GM18505 (cell line): Measurements from ENCODE around the gene BRSK2.

Experiments used
- ATAC-seq: cut with Tn5 transposase; IDR thresholded peaks from one replicate; pipeline ENCODE4 v1.9.1; 2021; ENCODE audit not compliant: unreplicated experiment
- POLR2A ChIP-seq: IDR thresholded peaks from 4 replicates; pipeline ENCODE4 v1.6.1; 2011; ENCODE audit warnings: borderline replicate concordance; ENCODE audit not compliant: insufficient read depth, insufficient read length; ENCODE audit errors: extremely low read depth

The BRSK2 gene

DNA sequence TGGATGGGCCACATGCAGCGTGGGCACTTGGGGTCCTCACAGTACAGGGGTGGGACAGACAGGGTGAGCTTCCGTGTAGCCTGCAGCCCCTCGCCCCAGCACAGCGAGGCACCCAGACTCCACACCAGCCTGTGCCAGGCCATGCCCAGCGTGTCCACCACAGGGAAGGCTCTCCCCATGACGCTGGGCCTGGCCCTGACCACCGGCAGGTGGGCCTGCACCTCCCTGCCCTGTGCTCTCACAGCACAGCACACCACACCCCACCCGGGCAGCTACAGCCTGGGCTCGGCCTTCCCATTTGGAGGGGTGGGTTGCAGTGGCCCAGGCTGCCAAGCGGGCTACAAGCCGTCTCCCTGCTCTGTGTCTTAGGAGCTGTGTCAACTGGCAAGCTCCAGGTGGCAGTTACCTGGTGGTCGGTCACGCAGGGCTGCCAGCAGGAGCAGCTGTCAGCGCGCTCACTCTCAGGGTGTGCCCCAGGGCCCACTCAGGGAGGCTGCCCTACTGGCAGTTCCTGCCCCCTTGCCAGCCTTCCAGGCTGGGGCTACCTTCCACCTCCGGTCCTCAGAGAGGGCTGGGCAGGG lies 92.2 kb downstream of the BRSK2 start:
- TF ChIP-seq POLR2A: no peak
- no peak for ATAC-seq

DNA sequence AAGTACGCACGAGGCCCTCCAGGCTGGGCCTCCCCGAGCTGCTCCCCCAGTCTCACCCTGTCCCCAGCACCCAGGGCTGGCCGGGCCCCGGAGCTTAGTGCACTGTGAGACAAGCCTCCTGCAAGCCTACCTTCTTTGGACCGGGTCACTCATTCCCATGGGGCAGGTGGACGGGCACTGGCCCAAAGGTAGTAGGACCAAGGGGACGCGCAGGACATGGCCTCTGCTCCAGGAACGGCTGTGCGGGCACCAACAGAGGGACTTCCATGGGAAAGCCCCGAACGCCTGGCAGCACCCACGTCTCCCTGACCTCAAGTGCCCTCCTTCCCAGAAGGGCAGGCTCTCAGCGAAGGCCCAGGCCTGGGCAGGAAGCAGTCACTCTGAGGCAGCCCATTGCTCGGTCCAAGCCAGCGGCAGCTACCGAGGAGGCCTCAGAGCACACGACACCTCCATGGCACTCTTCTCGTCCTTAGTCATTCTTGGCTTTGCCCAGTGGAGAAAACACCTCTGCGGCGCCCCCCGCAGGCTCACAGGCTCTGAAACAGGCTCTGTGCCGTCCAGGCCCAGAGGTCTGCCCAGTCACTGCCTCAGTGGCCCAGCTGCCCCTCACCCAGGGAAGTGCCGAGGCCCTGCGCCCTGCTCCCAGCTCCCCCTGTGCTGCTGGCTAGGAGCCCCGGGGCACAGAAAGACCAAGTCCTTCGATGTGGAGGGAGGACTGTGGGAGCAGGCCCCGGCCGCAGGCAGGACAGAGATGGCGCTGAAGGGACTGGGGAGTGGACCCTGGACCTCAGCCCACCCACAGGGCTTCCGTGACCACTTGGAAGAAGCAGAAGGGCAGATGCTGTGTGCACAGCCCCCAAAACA lies 93.1 kb downstream of the BRSK2 start:
- ATAC-seq: no peak
- no peak for TF ChIP-seq POLR2A

DNA sequence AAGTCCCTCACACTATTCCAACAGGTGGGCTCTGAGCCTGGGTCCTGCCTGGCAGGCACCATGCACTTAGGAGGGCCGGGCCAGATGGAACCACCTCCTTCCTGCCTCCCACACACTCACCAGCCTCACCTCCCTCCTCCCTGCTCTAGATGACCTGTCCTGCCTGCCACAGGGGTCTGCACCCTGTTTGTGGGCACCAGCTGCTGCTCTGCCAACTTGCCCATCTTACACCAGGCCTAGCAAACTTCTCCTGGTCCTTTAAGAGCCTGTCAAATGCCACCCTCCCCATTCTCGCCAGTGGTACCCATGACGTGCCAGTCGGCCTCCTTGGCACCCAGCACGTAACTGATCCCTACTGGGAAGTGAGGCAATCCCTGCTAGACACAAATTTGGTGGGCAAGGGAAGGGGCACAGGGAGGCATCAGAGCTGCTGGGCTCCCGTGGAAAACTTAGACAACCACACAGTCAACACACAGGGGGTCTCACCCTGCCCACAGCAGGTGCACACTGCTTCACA lies 93.8 kb downstream of the BRSK2 start:
- TF ChIP-seq POLR2A: no peak
- no peak for ATAC-seq

DNA sequence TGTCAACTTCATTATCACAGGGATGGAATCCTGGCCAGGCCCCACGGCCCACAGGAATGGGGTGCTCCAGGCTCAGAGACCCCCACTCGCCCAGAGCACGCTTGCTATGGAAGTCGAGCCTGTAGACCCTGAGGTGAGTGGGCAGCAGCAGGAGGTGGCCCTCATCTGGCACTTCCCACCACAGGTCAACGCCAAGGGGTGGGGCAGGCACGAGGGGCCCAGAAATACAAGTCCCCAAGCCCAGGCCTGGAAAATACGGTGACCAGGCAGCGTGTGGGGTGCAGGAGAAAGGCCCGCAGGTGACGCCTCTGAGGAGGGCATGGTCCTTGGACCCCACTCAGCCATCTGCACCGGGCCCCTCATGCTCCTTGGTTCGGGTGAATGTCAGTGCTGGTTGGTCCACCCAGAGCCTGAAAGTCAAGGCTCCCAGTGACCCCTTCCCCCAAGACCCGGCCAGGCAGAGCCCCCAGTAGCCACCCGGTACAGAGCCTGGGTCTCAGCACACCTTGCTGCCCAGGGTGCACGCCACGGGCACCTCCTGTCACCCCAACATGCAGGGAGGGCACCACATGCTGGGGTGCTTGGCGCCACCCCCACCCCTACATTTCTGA lies 94.4 kb downstream of the BRSK2 start:
- ATAC-seq: no peak
- no peak for TF ChIP-seq POLR2A

DNA sequence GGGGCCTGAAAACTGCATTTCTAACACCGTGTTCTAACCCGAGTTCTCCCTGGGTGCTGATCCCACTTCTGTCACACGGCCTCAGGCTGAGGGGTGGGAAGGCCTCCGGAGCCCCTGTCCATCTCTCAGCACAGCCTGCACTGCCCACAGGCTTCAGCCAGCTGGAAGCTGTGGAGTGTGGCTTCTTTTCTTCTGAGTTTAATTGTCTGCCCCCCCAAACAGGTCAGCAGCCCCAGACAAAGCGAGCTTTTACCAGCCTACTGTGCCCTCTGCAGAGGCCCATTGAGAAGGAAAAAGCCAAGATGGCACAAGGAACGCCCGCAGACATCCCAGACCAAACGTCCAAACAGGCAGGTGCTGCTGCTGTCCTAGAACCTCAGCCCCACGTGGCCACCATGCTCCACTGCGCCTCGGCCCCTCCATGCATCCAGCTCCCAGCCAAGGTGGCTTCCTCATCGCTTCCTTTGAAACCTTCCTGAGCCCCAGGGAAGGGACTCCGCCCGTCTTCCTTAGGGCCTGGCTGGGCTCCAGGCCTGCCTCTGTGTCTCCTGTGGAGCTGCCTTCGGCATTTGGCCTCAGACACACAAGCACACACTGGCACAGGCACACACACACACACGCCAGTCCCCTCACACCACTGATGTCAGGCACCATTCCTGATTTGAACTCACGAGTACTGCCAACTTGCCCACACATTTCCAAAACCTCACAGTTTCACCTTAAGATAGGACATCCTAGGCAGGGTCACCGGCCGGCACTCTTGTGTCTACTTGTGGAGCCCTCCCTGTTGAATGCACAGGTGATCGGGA lies 95.2 kb downstream of the BRSK2 start:
- TF ChIP-seq POLR2A: no peak
- no peak for ATAC-seq

DNA sequence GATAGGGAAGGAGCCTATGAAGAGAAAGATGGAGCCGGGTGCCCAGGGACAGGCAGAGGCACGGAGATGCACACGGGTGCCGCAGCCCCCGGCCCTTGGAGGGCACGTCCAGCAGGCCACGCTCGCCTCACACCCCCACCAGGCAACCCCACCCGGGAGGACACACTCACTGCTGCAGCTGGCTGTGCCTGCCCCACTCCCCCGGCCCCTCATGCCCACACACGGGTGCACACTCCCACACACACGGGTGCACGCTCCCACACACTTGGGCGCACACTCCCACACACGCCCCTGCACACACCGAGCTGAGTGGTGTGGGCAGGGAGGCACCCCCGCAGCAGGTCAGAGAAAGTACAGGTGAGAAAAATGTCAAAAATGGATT lies 95.8 kb downstream of the BRSK2 start:
- ATAC-seq: no peak
- no peak for TF ChIP-seq POLR2A

DNA sequence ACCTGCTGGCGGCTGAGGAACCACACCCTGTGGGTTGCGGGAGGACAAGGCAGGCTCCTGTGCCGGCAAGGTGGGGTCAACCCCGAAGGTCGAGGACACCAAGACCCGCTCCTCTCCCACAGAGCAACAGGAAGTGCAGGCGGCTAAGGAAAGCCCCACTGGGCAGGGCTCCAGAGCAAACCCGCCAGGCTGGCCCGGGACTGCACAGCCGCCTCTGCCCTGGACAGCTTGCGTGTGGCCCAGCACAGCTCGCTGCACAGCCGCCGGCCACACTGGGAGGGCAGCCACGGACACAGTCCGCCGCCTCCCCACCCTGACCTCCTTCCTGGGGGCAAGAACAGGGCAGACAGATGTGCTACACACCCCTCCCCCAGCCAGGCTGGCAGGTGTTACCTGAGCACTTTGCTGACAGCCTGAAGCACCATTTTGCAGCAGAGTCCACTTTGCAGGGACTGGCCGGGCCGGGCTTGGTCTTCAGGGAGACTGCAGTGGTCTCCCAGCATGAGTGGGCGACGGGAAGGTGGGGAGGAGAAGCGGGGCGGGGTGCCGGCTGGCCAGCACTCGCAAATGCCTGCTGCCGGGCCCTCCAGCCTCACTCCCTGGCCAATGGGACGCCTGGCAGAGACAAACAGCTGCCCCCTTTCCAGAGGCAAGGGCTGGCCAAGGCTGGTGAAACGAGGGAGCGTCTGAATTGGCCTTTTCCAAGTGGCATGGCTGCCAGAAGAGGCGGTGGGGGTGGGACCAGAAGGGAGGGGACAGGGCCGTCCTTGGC lies 96.5 kb downstream of the BRSK2 start, which contains the start of gene MOB2:
Gene MOB2, minus strand, starts transcription at position 726 of the 772 bp plus-strand sequence. Its CDS starts 223 bp downstream, at position 503.
- no peak for TF ChIP-seq POLR2A
- no peak for ATAC-seq

DNA sequence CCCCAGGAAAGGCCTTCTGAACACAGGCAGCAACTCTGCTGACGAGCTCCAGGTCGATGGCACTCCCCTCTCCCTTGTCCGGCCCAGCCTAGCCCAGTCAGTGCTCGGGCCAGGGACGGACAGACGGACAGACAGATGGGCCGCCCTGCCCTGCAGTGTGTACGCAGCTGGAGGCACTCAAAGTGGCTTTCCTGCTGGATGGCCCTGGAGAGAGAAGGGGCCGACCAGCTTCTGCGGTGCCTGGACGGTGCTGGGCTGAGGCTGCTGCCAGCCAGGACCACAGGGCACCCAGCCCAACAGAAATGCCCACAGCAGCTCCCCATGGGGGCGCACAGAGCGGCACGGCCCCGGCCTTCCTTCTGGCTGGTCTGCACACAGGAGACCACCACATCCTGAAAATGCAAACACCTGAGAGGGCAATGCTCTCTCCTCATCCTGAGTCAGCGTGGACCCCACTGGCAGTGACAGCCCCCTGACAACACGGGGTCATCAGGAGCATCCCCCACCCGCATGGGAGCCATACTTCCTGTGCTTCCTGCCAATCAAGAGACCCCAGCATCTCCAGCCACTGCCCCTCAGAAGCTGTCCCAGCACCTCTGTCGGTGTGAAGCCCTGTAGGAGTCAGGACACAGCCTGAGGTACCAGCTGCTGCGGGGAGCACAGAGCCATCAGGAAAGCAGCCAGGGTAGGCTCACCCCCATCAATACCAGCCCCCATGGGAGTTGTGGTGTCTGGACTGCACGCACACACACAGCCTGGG lies 97.5 kb downstream of the BRSK2 start:
- ATAC-seq: no peak
- TF ChIP-seq POLR2A: no peak

DNA sequence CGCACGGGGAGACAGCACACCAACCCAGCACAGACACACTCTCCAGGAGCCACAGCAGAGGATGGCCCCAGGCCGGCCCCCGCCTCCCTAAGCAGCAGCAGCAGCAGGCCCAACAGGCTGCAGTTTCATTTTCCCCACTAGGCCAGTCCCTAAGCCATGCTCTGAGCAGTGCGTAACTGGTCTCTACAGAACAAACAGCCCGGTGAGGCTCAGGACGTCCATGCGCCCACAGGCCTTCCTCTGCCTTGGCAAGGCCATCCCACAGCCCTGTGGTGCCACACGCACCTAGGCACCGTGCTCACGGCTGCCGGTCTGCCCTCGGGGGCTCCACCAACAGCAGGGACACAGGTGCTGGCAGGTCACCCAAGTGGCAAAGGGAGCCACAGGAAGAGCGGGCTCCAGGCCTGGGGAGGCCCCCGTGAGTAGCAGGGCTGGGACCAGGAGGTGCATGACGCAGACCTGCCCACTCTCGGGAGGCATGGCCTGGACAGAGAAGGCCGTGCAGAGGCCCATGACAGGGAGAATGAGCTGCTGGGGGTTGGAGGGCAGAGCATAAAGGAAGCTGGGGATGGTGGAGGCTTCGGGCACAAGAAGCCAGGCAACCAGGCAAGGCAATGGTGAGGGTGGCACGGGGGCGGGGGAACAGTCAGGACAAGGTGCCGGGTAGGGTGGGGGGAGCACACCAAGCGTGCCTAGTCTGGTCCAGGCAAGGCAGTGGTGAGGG lies 98.3 kb downstream of the BRSK2 start:
- no peak for ATAC-seq
- TF ChIP-seq POLR2A: no peak

DNA sequence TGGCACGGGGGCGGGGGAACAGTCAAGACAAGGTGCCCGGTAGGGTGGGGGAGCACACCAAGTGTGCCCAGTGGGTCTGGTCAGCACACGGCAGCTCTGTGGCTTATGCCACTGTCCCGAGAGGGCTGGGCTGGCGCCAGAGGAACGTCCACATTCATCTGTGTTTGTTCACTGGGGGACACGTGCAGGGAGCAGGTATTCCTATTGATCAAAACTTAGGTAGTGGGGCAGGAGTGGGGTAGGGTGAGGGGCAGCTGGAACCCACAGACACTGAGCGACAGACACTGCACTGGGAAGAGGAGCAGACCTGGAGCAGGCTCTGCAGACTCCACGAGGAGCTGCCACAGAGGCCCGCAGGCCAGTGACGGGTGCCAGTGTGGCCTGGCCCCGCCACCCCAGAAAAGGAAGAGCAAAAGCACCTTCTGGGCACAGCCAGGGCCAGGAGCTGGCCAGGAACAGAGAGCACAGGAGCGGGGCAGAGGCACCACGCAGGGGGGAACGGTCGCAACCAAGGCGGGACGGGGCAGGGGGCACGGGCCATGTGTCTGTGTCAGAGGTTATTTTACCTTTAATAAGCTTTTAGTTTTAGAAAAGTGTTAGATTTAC lies 98.9 kb downstream of the BRSK2 start:
- TF ChIP-seq POLR2A: no peak
- ATAC-seq: no peak

DNA sequence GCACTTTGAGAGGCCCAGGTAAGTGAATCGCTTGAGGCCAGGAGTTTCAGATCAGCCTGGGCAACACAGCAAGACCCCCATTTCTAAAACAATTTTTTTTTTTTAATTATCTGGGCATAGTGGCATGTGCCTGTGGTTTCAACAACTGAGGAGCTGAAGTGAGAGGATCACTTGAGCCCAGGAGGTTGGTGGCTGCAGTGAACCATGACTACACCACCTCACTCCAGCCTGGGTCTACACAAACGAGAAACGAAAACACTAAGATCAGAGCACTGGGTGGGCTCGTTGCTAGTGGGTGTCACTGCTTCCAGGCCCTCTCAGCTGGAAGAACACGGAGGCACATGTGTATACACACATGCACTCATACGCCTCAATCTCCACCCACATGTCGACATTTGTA lies 100.9 kb downstream of the BRSK2 start:
- TF ChIP-seq POLR2A: no peak
- ATAC-seq: no peak
